Astrocyte (in vitro differentiated cells and primary cell): ENCODE data around the gene ETV6. TPM values are rescaled to one million over a fixed set of nuclear protein-coding genes. Genes with fewer than 3 reads are reported as not detected.

Experiments used
- DNase-seq: peaks from one replicate; pipeline ENCODE4 v3.0.0-alpha.2; 2010; ENCODE audit warnings: low read depth
- FAIRE-seq: peaks from 2 replicates; lab custom pipeline; 2011; peaks lifted over from hg19 to GRCh38; lab: Jason Lieb, UNC
- H2AFZ ChIP-seq: 2 replicates; pipeline ENCODE4 v1.6.0; 2012; ENCODE audit warnings: low read depth, low read length, inconsistent platforms
- H3K27ac ChIP-seq: 2 replicates; pipeline ENCODE4 v1.5.1; 2011; ENCODE audit warnings: low read depth, low read length, inconsistent platforms
- H3K27me3 ChIP-seq: 2 replicates; pipeline ENCODE4 v1.6.0; 2011; ENCODE audit warnings: low read length, inconsistent platforms; ENCODE audit not compliant: insufficient read depth
- H3K36me3 ChIP-seq: 2 replicates; pipeline ENCODE4 v1.5.1; 2011; ENCODE audit warnings: low read length, inconsistent platforms; ENCODE audit not compliant: insufficient read depth
- H3K4me1 ChIP-seq: 2 replicates; pipeline ENCODE4 v1.5.1; 2011; ENCODE audit warnings: low read length, inconsistent platforms; ENCODE audit not compliant: insufficient read depth
- H3K4me2 ChIP-seq: 2 replicates; pipeline ENCODE4 v1.6.0; 2012; ENCODE audit warnings: low read length, inconsistent platforms
- H3K4me3 ChIP-seq: 2 replicates; pipeline ENCODE4 v1.5.1; 2011; ENCODE audit warnings: low read depth, mild to moderate bottlenecking, low read length, inconsistent platforms; ENCODE audit not compliant: insufficient read depth
- H3K79me2 ChIP-seq: 2 replicates; pipeline ENCODE4 v1.6.0; 2012; ENCODE audit warnings: mild to moderate bottlenecking, low read length, inconsistent platforms; ENCODE audit not compliant: insufficient read depth
- H3K9ac ChIP-seq: 2 replicates; pipeline ENCODE4 v1.6.0; 2012; ENCODE audit warnings: mild to moderate bottlenecking, low read length, inconsistent platforms
- H3K9me3 ChIP-seq: 2 replicates; pipeline ENCODE4 v1.5.1; 2012; ENCODE audit warnings: low read depth, mild to moderate bottlenecking, low read length, inconsistent platforms; ENCODE audit not compliant: insufficient read depth
- H4K20me1 ChIP-seq: 2 replicates; pipeline ENCODE4 v1.6.0; 2012; ENCODE audit warnings: low read length, inconsistent platforms; ENCODE audit not compliant: insufficient read depth
- H3K27ac Mint-ChIP-seq: one replicate; pipeline ENCODE4 v1.8.0; 2021; ENCODE audit warnings: mild to moderate bottlenecking, mixed read lengths; ENCODE audit not compliant: unreplicated experiment
- H3K27me3 Mint-ChIP-seq: one replicate; pipeline ENCODE4 v1.8.0; 2021; ENCODE audit warnings: low read depth, mixed read lengths; ENCODE audit not compliant: unreplicated experiment
- H3K36me3 Mint-ChIP-seq: one replicate; pipeline ENCODE4 v1.8.0; 2021; ENCODE audit warnings: low read depth, mixed read lengths; ENCODE audit not compliant: unreplicated experiment
- H3K4me1 Mint-ChIP-seq: one replicate; pipeline ENCODE4 v1.8.0; 2021; ENCODE audit warnings: low read depth, mixed read lengths; ENCODE audit not compliant: unreplicated experiment
- H3K4me3 Mint-ChIP-seq: one replicate; pipeline ENCODE4 v1.8.0; 2021; ENCODE audit warnings: mild to moderate bottlenecking, moderate library complexity, mixed read lengths; ENCODE audit not compliant: unreplicated experiment
- H3K9me3 Mint-ChIP-seq: one replicate; pipeline ENCODE4 v1.8.0; 2021; ENCODE audit warnings: mild to moderate bottlenecking, mixed read lengths; ENCODE audit not compliant: unreplicated experiment
- EZH2 ChIP-seq: IDR thresholded peaks from 2 replicates; pipeline ENCODE4 v1.6.1; 2012; ENCODE audit warnings: mild to moderate bottlenecking, low read length, inconsistent platforms; ENCODE audit not compliant: insufficient read depth
- total RNA-seq: library from RNA; stranded (reverse); gene quantifications from 2 replicates; pipeline ENCODE4 v1.2.1, GENCODE V29; 2021
- TF ChIP-seq, protein P1 (sequence below): IDR thresholded peaks from 2 replicates; pipeline ENCODE4 v1.5.1; 2011; ENCODE audit warnings: low read depth, mild to moderate bottlenecking, inconsistent platforms, low read length, moderate library complexity; ENCODE audit not compliant: insufficient read depth

ETV6 gene
- total RNA-seq, 1 donor from 2014 or later, result 41.2 TPM

- H4K20me1 ChIP-seq, result no peaks in the 10 kb centered on the region
- no peak overlapping the region for H3K4me3 ChIP-seq
- H3K79me2 ChIP-seq, result peaks cover 25% of the 10 kb centered on the region
- TF ChIP-seq, protein P1, sequence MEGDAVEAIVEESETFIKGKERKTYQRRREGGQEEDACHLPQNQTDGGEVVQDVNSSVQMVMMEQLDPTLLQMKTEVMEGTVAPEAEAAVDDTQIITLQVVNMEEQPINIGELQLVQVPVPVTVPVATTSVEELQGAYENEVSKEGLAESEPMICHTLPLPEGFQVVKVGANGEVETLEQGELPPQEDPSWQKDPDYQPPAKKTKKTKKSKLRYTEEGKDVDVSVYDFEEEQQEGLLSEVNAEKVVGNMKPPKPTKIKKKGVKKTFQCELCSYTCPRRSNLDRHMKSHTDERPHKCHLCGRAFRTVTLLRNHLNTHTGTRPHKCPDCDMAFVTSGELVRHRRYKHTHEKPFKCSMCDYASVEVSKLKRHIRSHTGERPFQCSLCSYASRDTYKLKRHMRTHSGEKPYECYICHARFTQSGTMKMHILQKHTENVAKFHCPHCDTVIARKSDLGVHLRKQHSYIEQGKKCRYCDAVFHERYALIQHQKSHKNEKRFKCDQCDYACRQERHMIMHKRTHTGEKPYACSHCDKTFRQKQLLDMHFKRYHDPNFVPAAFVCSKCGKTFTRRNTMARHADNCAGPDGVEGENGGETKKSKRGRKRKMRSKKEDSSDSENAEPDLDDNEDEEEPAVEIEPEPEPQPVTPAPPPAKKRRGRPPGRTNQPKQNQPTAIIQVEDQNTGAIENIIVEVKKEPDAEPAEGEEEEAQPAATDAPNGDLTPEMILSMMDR, result no peak
- TF ChIP-seq EZH2, result no peak
- H3K4me1 ChIP-seq, result peaks cover 3% of the 10 kb centered on the region
- H2AFZ ChIP-seq, result no peak overlapping the region
- no peak for FAIRE-seq
- no peak overlapping the region for H3K27ac ChIP-seq
- no peak overlapping the region for H3K4me3 Mint-ChIP-seq
- H3K4me2 ChIP-seq, result no peak overlapping the region
- H3K27ac Mint-ChIP-seq, result peak overlapping the region; percentile 64
- no peak for DNase-seq
- peaks cover 11% of the 10 kb centered on the region for H3K36me3 Mint-ChIP-seq
- H3K27me3 ChIP-seq, result no peaks in the 10 kb centered on the region
- H3K9me3 ChIP-seq, result no peaks in the 10 kb centered on the region
- peaks cover 18% of the 10 kb centered on the region for H3K4me1 Mint-ChIP-seq
- H3K9ac ChIP-seq, result no peak overlapping the region
- no peaks in the 10 kb centered on the region for H3K27me3 Mint-ChIP-seq
- H3K9me3 Mint-ChIP-seq, result peaks cover 4% of the 10 kb centered on the region
- H3K36me3 ChIP-seq, result no peaks in the 10 kb centered on the region
These were observed 154.7 kb downstream of the ETV6 start for GRCh38 chr12:11804130-11804529.

- no peak overlapping the region for H2AFZ ChIP-seq
- H3K4me1 Mint-ChIP-seq, result peaks cover 14% of the 10 kb centered on the region
- DNase-seq (no peak), FAIRE-seq (no peak)
- no peak overlapping the region for H3K27ac ChIP-seq
- no peaks in the 10 kb centered on the region for H3K9me3 ChIP-seq
- peaks cover 25% of the 10 kb centered on the region for H3K79me2 ChIP-seq
- H4K20me1 ChIP-seq, result no peaks in the 10 kb centered on the region
- no peaks in the 10 kb centered on the region for H3K36me3 ChIP-seq
- no peak overlapping the region for H3K4me3 ChIP-seq
- H3K9ac ChIP-seq, result no peak overlapping the region
- no peak overlapping the region for H3K27ac Mint-ChIP-seq
- H3K27me3 ChIP-seq, result no peaks in the 10 kb centered on the region
- H3K9me3 Mint-ChIP-seq, result peaks cover 4% of the 10 kb centered on the region
- no peaks in the 10 kb centered on the region for H3K27me3 Mint-ChIP-seq
- no peak overlapping the region for H3K4me3 Mint-ChIP-seq
- peaks cover 11% of the 10 kb centered on the region for H3K36me3 Mint-ChIP-seq
- no peaks in the 10 kb centered on the region for H3K4me1 ChIP-seq
- no peak for TF ChIP-seq EZH2
- TF ChIP-seq, protein P1, result no peak
- H3K4me2 ChIP-seq, result no peak overlapping the region
These were observed 155.6 kb downstream of the ETV6 start for GRCh38 chr12:11805043-11805442.

DNA sequence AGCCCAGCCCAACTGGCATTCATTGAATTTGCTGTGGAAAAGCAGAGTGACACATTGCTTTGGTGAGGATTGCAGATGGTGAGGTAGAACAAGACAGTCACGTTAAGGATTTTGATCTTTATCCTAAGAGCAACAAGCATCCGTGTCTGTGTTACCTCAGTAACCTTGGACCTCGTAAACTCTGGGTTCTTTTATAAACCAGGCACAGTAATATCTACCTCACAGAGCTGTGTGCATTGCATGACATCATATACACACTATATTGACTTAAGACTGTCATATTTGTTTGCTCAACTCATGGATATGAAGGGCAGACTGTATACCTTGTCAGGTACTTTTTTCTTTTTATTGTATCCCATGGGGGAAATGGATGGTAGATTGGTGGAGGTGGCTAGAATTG, 156.2 kb downstream of the ETV6 start:
- FAIRE-seq (no peak), DNase-seq (no peak)
- Mint-ChIP-seq H3K9me3 (peaks cover 4% of the 10 kb centered on the region), H3K4me3 (no peak overlapping the region), H3K36me3 (peaks cover 12% of the 10 kb centered on the region), H3K27ac (no peak overlapping the region), H3K4me1 (peaks cover 13% of the 10 kb centered on the region), H3K27me3 (no peaks in the 10 kb centered on the region)
- Histone ChIP-seq H3K4me1 (no peaks in the 10 kb centered on the region), H3K9me3 (no peaks in the 10 kb centered on the region), H3K27ac (no peak overlapping the region), H3K79me2 (peaks cover 28% of the 10 kb centered on the region), H3K4me2 (no peak overlapping the region), H3K9ac (no peak overlapping the region), H2AFZ (no peak overlapping the region), H4K20me1 (no peaks in the 10 kb centered on the region), H3K36me3 (no peaks in the 10 kb centered on the region), H3K27me3 (no peaks in the 10 kb centered on the region), H3K4me3 (no peak overlapping the region)
- TF ChIP-seq, protein P1, result no peak
- no peak for TF ChIP-seq EZH2
